Measurements from ENCODE around the gene FAM170B. TPM values are rescaled to one million over a fixed set of nuclear protein-coding genes. Genes with fewer than 3 reads are reported as not detected.
A peak's percentile ranks its signal among the peaks of the same experiment; 100 is the strongest.

Gene FAM170B
- total RNA-seq, 2 donors from 2014 or later, result not detected

DNA sequence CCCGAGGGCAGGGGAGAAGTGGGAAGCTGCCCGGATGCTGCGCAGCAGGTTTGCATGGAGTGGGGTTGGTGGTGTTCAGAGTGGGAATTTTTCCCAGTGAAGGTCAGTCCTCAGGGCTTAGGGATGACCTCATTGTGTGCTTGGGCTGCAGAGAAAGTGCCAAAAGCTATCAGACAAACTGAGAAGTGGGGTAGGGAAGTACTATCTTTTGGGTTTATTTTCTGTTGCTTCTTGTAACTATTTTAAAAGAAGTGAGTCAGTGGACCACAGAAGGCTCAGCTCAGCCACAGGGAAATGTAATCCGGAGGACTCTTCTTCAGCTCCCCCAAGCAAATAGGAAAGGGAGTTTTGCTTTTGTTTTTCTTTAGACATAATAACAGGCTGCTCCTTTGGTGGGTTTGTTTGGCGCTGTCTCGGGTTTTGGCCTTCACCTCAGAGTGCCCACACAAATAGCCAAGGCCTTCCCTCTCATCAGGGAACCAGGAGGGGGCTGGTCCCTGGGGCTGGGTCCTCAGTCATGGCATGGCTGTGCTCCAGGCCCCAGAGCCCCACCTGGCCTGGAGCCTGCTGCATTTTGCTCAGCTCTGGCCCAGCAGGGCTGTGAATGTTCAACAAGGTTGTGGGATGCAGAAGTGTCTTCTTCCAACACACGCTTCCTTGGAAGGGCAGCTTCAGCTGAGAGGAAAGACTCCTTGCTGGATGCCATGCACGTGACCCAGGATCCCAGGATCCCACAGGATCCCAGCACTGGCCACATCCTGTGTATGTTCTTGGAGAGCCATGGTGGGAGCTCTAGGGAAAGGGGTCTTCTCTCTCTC lies 5.4 kb upstream of the FAM170B start:
- Histone ChIP-seq H3K36me3 (no peaks in the 10 kb centered on the region), H3K4me1 (peaks cover 0 to 41% of the 10 kb centered on the region in 2 donors), H3K27ac (peak overlapping the region; percentile 65 to 70), H3K9me3 (no peaks in the 10 kb centered on the region), H3K27me3 (no peaks in the 10 kb centered on the region), H3K4me3 (no peak overlapping the region)
- TF ChIP-seq, protein P1, sequence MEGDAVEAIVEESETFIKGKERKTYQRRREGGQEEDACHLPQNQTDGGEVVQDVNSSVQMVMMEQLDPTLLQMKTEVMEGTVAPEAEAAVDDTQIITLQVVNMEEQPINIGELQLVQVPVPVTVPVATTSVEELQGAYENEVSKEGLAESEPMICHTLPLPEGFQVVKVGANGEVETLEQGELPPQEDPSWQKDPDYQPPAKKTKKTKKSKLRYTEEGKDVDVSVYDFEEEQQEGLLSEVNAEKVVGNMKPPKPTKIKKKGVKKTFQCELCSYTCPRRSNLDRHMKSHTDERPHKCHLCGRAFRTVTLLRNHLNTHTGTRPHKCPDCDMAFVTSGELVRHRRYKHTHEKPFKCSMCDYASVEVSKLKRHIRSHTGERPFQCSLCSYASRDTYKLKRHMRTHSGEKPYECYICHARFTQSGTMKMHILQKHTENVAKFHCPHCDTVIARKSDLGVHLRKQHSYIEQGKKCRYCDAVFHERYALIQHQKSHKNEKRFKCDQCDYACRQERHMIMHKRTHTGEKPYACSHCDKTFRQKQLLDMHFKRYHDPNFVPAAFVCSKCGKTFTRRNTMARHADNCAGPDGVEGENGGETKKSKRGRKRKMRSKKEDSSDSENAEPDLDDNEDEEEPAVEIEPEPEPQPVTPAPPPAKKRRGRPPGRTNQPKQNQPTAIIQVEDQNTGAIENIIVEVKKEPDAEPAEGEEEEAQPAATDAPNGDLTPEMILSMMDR (IDR thresholded peaks at IDR 0.05), result no peak
- DNase-seq (ENCODE audit: low spot score), result no peak

DNA sequence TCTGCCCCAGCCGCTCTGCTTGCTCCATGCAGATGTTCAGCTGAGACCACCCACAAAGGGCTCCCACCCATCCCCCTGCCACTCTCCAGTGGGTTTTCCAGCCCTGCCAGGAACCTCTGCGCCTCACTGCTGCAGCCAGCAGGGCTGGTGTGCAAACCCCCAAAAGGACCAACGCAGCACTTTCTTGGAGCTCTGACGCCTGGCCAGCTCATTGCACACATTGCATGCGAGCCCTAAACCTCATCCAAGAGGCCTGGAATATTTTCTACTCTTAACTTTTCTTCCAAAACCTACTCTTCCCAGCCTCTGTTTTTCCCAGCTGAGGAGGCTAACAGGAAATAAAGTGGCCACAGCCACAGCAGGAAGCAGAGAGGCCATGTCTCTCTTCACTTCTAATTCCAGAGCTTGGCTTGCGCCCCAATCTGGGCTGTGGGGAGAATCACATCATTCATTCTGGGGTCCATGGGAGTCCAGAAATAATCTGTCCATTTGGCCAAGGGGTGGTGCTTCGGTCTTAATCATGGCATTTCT lies 4.6 kb upstream of the FAM170B start:
- TF ChIP-seq, protein P1 (IDR thresholded peaks at IDR 0.05), result no peak
- peaks cover 0 to 49% of the 10 kb centered on the region in 2 donors for H3K4me1 ChIP-seq
- peak overlapping the region; percentile 65 to 70 for H3K27ac ChIP-seq
- no peaks in the 10 kb centered on the region for H3K36me3 ChIP-seq
- no peak for DNase-seq (ENCODE audit: low spot score)
- H3K27me3 ChIP-seq, result no peaks in the 10 kb centered on the region
- H3K9me3 ChIP-seq, result no peaks in the 10 kb centered on the region
- no peak overlapping the region for H3K4me3 ChIP-seq

DNA sequence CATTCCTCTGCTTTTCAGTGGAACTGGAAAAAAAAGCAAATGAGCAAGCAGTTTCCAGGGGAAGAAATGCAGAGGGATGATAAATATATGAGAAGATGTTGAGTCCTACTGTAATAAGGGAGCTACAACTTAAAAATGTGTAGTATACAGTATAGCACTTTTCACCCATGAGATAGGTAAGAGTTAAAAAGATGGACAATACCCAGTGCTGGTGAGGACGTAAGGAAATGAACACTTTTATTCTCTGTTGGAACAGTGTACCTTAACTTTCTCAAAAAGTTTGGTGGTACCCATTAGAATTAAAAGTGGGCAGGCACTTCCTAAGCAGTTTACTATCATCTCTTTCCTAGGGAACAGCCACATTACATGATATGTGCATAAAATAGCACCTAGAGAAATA lies 2.7 kb upstream of the FAM170B start:
- Histone ChIP-seq H3K9me3 (no peaks in the 10 kb centered on the region), H3K36me3 (no peaks in the 10 kb centered on the region), H3K27me3 (no peaks in the 10 kb centered on the region), H3K27ac (peak overlapping the region in 1 of 2 donors; percentile 47), H3K4me1 (peaks cover 0 to 53% of the 10 kb centered on the region in 2 donors), H3K4me3 (no peak overlapping the region)
- DNase-seq (ENCODE audit: low spot score), result no peak
- TF ChIP-seq, protein P1 (IDR thresholded peaks at IDR 0.05), result no peak

DNA sequence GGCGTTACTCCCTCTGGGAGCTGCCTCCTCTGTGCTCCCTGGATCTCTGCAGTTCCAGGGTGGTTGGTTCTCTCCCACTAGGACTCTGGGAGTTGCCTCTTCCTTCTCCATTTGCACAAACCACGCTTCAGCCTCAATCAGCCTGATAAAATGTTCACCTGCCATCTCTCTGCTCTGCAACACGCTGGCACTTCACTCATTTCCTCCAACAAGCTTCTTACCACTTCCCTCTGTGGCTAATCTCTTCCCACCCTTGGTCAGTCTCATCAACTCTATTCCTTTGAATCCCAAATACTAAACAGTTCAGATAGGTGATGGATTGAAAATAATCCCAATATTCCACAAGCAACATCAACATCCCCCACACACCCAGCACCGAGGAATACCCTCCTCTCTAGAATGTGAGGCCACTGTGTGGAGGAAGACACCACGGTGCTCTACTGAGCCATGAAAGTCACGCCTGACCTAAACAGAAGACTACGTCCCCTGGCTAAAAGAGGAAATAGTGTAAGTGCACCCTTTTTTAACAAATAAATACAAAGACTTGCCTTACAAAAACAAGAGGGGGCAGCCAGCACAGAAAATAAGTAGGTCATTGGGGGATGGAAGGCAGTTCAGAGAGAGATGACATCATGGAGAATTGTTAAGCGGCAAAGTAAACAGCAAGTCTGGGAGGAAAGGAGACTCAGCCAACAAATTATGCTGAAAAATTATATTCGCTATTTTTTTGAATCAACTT lies 1.9 kb upstream of the FAM170B start:
- Histone ChIP-seq H3K9me3 (no peaks in the 10 kb centered on the region), H3K4me3 (no peak overlapping the region), H3K36me3 (no peaks in the 10 kb centered on the region), H3K27ac (peak overlapping the region; percentile 34 to 47), H3K4me1 (peaks cover 0 to 59% of the 10 kb centered on the region in 2 donors), H3K27me3 (no peaks in the 10 kb centered on the region)
- DNase-seq (ENCODE audit: low spot score), result no peak
- TF ChIP-seq, protein P1 (IDR thresholded peaks at IDR 0.05), result peak in 1 of 2 donors; percentile 19

DNA sequence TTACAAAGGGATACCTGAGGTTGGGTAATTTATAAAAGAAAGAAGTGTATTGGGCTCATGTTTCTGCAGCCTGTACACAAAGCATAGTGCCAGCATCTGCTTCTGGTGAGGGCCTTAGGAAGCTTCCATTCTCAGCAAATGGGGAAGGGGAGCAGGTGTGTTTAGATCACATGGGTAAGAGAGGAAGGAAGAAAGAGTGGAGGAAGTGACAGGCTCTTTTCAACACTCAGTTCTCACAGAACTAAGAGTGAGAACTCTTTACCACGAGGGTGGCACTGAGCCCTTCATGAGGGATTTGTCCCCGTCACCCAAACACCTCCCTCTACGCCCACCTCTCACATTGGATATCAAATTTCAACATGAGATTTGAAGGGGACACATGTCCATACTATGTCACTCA lies 506 bp upstream of the FAM170B start:
- DNase-seq (ENCODE audit: low spot score), result no peak
- H3K27ac ChIP-seq, result no peak overlapping the region
- H3K36me3 ChIP-seq, result no peaks in the 10 kb centered on the region
- TF ChIP-seq, protein P1 (IDR thresholded peaks at IDR 0.05), result no peak
- peaks cover 0 to 47% of the 10 kb centered on the region in 2 donors for H3K4me1 ChIP-seq
- H3K27me3 ChIP-seq, result no peaks in the 10 kb centered on the region
- H3K4me3 ChIP-seq, result no peak overlapping the region
- H3K9me3 ChIP-seq, result no peaks in the 10 kb centered on the region

Data from right atrium auricular region (tissue), 2 donors.